GM19438 (cell line): ENCODE data around the gene SFN.
"Not testable (repeated sequence)": the region's sequence is repeated elsewhere in the genome, so short reads cannot be mapped to it uniquely, and the experiment has no call there.

Experiments
- ATAC-seq: cut with Tn5 transposase; IDR thresholded peaks from one replicate; pipeline ENCODE4 v1.9.1; 2021; ENCODE audit warnings: low read depth; ENCODE audit not compliant: unreplicated experiment

SFN gene

DNA sequence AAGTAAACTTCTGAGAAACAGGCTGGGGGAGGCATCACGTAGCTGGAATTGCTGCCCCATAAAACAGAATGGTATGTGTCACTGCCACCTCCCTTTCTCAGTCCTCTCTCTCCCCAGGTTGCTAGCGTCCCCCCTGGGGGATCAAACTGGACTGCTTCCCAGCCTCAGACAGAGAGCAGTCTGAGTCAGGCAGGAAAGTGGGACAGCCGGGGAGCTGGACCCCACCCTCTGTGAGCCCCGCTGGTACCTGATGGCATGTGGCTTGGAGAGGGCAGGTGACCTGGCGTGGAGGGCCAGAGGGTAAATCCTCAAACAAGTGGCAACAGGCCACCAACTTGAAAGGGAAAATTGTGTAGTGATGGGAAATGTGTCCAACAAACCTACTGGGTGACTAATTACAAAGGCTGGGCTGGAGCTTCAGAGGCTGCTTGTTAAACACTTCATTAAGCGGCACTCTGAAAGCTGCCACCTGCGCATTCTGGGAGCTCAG, 1.0 kb upstream of the SFN start:
- ATAC-seq = no peak

- ATAC-seq = no peak
Measured at GRCh38 chr1:26863685-26864077, 732 bp downstream of the SFN start.

DNA sequence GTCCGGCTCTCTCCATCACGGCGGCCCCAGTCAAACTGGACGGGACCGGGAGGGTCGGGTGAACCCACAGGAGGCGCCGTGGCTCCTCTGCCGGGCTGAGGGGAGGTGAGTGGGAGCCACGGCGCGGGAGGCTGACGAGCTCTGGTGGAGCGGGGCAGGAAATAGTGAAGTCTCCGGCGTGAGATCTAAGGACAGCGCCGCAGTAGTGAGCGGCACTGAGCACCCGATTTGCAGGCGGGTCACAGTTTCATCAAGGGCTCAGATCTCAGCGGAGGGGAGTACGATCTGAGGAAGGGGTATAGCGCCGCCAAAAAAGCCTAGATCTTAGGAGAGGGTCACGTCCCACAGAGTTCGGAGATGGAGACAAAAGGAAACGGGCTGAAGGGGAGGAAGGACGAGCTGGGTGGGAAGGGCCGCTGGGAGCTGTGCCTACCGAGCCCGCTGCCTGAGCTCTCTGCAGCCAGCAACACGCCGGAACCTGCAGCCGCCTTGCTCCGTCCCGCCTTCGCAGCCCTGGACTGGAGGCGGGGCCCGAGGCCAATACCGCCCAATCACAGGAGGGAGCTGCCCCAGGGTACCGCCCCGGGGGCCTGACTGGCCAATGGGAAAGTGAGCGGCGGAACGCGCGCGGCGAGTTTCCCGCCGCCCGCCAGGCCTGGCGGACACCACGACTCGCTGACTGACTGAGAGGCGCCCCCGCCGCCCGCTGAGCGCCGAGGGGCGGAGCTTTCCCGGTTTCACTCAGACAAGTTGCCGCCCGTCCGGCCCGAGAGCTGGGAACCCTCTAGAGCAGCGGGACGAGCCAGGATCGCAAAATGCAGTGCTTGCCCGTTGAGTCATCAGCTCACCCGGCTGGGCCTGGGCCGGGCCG, 1.9 kb downstream of the SFN start:
- ATAC-seq = peak; percentile 88

DNA sequence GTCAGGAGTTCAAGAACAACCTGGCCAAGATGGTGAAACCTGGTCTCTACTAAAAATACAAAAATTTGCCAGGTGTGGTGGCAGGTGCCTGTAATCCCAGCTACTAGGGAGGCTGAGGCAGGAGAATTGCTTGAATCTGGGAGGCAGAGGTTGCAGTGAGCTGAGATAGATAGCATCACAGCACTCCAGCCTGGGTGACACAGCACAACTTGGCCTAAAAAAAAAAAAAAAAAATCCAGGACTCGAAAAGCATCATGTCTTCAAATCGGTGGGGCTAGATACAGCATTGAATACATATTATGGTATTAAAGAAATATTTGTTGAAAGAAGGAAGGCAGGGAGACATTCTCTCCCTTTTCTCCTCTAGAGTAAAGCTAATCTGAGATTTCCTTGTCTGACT, 10.1 kb downstream of the SFN start:
- ATAC-seq = not testable (repeated sequence)

DNA sequence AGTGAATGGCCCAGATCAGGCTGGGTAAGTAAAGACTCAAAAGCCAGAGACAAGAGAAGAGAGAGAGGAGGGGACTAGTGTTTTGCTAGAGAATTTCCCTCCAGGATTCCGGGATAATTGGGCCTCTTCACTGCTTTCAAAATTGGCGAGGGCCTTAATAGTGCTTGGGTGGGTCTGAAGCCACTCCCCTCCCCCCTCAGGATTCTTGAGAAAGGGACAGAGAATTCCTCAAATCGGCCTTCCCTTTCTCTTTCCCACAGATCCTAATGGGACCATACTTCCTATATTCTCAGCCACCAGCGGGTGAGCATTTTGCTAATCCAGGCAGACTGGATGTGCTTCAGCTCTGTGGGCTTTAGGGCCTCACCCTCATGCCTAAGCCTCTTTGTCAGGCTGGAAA, 11.9 kb downstream of the SFN start:
- ATAC-seq = no peak

- ATAC-seq = no peak
Measured at GRCh38 chr1:26877326-26877725, 14.4 kb downstream of the SFN start.

DNA sequence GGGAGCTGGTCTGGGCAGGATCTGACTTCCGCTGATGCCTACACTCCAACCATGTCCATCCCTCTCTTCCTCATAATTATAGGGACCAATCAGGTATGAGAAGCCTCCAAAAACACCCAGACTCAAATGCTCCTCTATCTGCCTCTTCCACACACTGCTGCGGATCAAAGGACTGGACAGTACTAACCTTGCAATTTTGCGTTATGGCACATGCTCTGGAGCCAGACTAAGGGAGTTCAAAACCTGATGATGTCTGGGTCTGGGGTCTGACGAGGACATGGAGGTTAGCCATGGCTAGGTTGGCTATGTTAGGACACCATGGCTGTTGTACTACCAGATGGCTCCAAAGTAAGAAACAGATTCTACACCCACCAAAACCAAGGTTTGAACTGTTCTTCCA, 16.8 kb downstream of the SFN start:
- ATAC-seq = no peak

DNA sequence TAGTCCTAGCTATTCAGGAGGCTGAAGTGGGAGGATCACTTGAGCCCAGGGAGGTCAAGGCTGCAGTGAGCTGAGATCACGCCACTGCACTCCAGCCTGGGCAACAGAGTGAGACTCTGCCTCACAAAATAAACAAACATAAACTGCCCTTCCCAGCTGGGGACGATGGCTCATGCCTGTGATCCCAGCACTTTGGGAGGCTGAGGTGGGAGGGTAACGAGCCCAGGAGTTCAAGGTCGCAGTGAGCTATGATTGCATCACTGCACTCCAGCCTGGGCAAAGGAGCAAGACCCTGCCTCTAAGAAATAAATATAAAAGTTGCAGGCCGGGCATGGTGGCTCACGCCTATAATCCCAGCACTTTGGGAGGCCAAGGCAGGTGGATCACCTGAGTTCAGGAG, 18.7 kb downstream of the SFN start:
- ATAC-seq = not testable (repeated sequence)

DNA sequence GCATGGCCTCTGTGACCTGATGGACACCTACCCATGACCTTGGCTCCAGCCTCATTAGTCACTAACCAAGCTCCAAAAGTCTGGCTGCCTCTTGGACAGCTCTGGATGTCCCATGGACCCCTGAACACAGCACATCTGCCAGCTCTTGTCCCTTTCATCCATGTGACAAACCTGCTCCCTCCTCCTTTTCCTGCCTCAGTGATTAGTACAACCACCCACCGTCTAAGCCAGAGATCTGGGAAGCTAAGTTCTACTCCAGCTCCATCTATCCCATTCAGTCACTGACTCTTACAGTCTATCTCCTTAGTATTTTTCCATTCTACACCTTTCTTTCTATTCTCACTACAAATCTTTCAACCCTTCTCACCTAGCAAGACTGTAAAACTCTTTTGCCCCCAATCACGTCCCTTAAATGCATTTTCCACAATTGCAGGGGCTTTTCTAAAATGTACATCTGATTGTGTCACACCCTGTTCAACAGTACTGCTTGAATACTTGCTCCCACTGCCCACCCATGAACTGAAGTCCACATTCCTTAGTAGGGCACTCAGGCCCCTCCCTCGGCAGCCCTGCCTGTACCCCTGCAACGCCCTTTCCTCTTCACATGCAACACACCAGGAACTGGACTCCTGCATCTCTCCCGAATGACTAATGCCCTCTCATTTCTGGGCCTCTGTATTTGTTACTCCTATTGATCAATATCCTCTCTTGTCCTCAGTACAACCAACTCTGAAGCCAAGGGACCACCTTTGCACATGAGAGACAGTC, 19.9 kb downstream of the SFN start:
- ATAC-seq = no peak

DNA sequence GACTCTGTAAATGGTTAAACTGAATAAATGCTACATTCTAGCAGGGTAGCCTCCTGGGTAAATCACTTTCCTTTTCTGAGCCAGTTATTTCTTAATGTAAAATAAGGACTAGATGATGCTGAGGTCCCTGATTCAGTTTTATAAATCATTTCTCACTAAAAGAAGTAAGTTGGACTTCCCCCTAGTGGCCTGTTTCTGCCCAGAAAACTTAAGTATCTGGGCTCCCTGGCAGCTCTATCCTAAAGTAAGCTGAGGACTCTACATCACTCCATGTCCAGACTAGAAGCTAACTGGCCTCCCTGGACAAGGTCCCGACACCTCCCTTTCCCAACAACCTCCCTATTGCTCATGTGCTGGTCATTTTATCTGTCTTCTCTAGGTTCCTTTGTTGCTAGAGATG, 24.2 kb downstream of the SFN start:
- ATAC-seq = no peak

DNA sequence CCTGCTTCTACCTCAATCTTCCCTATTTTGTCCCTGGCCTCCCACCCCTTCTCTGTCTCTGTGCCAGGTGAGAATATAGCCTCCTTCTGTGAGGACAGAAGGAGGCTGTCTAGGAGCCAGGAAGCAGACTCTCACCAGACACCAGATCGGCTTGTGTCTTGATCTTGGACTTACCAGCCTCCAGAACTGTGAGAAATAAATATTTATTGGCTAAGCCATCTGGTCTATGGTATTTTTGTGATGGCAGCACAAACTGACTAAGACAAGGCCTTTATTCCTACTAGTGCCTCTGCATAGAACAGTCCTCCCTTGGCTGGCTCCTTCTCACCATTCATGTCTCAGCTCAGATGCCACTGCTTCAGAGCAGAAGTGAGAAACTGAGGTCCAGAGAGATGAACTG, 25.3 kb downstream of the SFN start:
- no peak for ATAC-seq

DNA sequence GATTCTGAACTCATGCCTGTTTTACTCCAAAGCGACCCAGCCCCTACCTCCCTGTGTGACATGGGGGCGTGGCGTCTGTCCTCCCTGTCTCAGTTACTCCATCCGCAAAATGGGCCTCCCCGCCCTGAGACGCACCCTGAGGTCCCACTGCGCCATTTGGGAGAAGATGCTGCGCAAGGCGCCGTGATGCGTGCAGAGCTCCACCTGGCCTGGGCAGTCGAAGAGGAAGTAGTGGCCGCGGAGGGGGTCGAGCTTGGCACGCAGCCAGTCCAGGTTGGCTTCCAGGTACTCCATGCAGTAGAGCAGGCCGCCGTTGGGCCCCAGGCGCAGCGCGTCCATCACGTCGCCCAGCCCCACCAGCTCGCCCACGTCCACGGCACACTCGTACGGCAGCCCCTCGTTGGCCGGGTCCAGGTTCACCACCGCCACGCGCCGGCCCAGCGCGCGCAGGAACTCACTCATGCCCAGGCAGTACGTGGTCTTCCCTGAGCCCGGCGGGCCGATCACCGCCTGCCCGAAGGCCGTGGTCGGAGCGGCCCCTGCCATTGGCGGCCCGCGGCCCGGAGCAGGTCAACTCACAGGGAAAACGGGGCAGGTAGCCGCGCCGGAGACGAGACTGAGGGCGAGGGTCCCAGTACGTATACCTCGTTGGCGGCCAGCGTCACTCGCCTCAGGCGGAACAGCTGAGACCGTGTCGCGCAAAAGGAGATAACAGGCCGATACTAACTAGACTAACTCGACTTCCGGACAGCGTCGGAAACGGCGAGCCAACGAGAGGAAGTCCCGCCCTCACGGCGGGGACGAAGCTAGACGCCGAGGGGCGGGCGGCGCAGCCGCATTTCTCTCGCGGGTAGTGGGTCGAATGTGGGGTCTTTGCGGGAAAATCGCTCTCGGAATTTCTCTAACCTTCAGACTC, 26.9 kb downstream of the SFN start, which contains the start of gene GPN2:
Gene GPN2, minus strand, starts transcription at position 733 of the 916 bp plus-strand sequence. Its CDS starts 187 bp downstream, at position 546.
- peak; percentile 90 for ATAC-seq

GRCh38 chr1:26890467-26890796, 27.5 kb downstream of the SFN start:
- peak; percentile 28 for ATAC-seq

DNA sequence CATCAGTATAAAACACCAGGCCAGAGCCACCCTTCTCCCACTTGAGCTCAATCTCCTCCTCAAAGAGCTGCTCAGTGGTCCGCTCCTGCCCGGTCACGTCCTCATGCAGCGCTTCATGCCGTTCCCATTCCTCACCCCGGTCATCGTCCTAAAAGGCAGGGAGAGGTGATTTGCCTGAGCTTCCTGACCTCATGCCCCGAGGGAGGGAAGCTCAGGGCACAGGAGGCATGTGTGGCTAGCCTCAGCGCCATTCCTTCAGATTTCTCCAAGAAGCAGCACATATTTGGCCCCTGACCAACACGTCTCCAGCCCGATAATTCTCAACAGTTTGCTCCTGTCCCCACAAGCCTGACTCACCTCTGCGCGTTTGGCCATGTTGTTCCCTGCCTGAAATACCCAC, 31.3 kb downstream of the SFN start:
- no peak for ATAC-seq

- no peak for ATAC-seq
Measured at GRCh38 chr1:26897351-26897750, 34.4 kb downstream of the SFN start.

DNA sequence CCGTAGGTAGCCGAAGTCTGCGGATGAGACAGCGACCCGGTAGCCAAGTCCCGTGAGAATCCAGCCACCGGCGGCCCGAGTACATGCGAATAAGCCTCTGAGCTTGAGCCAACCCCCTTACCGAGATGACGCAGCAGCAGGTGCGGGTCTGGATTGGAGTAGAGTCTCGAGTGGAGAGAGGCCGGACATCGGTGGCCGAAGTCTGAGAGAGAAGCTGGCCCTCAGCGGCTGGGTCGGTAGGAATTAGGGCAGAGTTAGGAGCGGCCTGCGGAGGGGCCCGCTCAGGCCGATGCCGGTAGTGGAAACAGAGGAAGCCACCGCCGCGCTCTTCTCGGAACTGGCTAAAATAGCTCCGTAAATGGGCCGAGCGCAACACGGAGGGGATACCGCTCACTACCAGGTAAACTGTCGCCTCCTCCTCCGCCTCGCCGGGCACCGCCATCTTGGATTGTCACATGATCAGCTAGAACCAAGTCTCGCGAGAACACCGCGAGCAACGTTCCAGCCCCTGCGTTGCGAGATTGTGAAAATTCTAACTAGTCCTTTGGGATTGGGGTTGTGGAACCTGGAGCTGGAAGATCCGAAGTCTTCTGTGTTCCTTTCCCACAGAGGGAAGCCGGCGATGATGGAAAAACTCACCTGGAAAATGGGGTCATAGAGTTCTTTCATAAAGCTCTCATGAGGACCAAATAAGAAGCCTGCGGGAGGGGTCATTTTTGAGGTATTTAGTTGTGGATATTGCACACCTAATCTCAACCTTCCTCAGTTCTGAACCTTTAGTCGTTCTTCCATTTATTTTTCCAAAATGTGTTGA, 37.3 kb downstream of the SFN start, which contains the start of gene GPATCH3:
Gene GPATCH3, minus strand, starts transcription at position 467 of the 814 bp plus-strand sequence. Its CDS starts 25 bp downstream, at position 442.
- ATAC-seq = peak; percentile 79

- no peak for ATAC-seq
Measured at GRCh38 chr1:26900815-26901511, 38.0 kb downstream of the SFN start.

- ATAC-seq = no peak
Measured at GRCh38 chr1:26907071-26907917, 44.3 kb downstream of the SFN start.
